H1 (cell line): Measurements from ENCODE around the gene MPP2. TPM values are rescaled to one million over a fixed set of nuclear protein-coding genes. Genes with fewer than 3 reads are reported as not detected.

Experiments
- RAD21 ChIP-seq, 2 experiments: IDR thresholded peaks in 1 of 2; conservative IDR thresholded peaks in 1 of 2; 2 replicates each; pipeline ENCODE4 v1.6.1; 2011; ENCODE audit warnings: low read depth in 2 of 2, low read length in 2 of 2, improper control_type of control experiment in 1 of 2, inconsistent platforms in 1 of 2, mild to moderate bottlenecking in 1 of 2, moderate library complexity in 1 of 2
- RXRA ChIP-seq: IDR thresholded peaks from 2 replicates; pipeline ENCODE4 v1.6.1; 2011; ENCODE audit warnings: low read depth, mild to moderate bottlenecking, low read length, moderate library complexity; ENCODE audit not compliant: insufficient read depth
- SAP30 ChIP-seq: fragments of 300-600 bp; sonication (generic); IDR thresholded peaks from 2 replicates; pipeline ENCODE4 v1.7.1; 2012; ENCODE audit warnings: low read length, moderate library complexity, mild to moderate bottlenecking, inconsistent platforms; ENCODE audit not compliant: insufficient read depth, insufficient replicate concordance
- SRF ChIP-seq: IDR thresholded peaks from 2 replicates; pipeline ENCODE4 v1.6.1; 2011; ENCODE audit warnings: mild to moderate bottlenecking, low read depth, low read length, moderate library complexity
- SUZ12 ChIP-seq: fragments of 200-600 bp; sonication (generic); IDR thresholded peaks from 2 replicates; pipeline ENCODE4 v1.6.1; 2012; ENCODE audit warnings: mild to moderate bottlenecking, inconsistent platforms, low read length, moderate library complexity, mixed read lengths
- TCF12 ChIP-seq: IDR thresholded peaks from 2 replicates; pipeline ENCODE4 v1.6.1; 2011; ENCODE audit warnings: low read depth, mild to moderate bottlenecking, low read length
- YY1 ChIP-seq: IDR thresholded peaks from 2 replicates; pipeline ENCODE4 v1.6.1; 2011; ENCODE audit warnings: low read depth, mild to moderate bottlenecking, low read length
- polyA plus RNA-seq, 7 experiments: library from polyadenylated mRNA; depleted of rRNA in 3 of 7; stranded (reverse) in 5 of 7; unstranded in 2 of 7; fragments of >200 nt in 5 of 7; fragments of 200-250 nt in 2 of 7; gene quantifications; 1 replicate in 5 of 7; 2 replicates in 1 of 7; 4 replicates in 1 of 7; pipeline versions ENCODE4 v1.2.1 to v1.2.3, GENCODE V29; 2011 to 2013; ENCODE audit warnings: missing spikeins in 2 of 7, mixed read lengths in 2 of 7
- total RNA-seq: library from RNA; stranded (reverse); fragmentation: NEBNext Ultra II Directional; extraction: Animal tissue kit (Norgen Biotek cat#: 25700); gene quantifications from 2 replicates; pipeline ENCODE4 v1.2.1, GENCODE V29; 2021

MPP2 gene
- total and polyA plus RNA-seq, 2 of the 8 experiments (the other 6 are each of a cell fraction or from before 2014, with no cell fraction given): 30.9 to 34.1 TPM

DNA sequence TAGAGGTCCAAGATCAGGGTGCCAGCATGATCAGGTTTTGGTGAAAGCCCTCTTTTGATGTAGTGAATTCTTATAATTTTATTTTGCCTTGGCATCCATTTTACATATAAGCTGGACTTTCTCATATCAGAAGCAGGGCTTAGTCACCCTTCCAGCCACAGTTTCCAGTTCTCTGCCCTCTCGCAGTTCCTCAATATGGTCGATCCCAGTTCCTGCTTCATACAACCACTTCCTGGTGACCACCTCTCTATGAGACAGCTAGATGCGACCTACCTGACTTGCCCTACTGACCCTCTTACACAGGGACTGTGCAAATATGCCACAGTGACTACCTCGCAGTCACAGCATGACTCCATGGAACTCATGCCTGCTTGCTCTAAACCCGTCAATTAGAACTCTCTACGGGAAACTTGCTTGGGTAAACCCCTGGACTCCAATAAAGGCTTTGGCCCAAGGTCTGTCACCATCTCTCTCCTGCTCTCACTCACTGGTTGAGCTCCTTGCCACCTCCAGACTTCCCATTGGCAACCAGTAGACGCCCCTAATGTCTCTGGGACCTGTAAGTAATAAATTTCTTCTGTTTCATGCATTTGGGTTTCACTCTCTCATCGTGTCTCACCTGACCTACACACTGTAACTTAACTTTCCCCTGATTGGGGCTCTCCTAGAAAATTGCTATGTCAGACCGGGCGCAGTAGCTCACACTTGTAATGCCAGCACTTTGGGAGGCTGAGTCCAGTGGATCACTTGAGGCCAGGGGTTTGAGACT is 38.9 kb downstream of the MPP2 start (continued):
- TF ChIP-seq TCF12: no peak
- TF ChIP-seq SUZ12: no peak
- TF ChIP-seq RXRA: no peak
- no peak for TF ChIP-seq SAP30
- TF ChIP-seq YY1: no peak
- no peak for TF ChIP-seq SRF
- TF ChIP-seq RAD21 (IDR thresholded peaks at IDR 0.05 in 1 of 2, conservative IDR thresholded peaks at IDR 0.05 in 1 of 2; ENCODE audit: low read depth in 2 of 2, low read length in 2 of 2): no peak
